Fibroblast of skin of left quadriceps (primary cell): ENCODE data around the gene TMEM255B.

Source experiments
- DNase-seq, 2 experiments: peaks; one replicate each; pipeline ENCODE4 v3.0.0-alpha.2; 2013; ENCODE audit warnings: low read depth in 2 of 2

Gene TMEM255B

GRCh38 chr13:113803409-113804016, 44.5 kb downstream of the TMEM255B start:
- DNase-seq = no peak

- peak; percentile 13 to 30 for DNase-seq
Observed at GRCh38 chr13:113804017-113804702, 45.1 kb downstream of the TMEM255B start.

GRCh38 chr13:113804703-113805430, 45.8 kb downstream of the TMEM255B start:
- no peak for DNase-seq

GRCh38 chr13:113805431-113806103, 46.5 kb downstream of the TMEM255B start:
- no peak for DNase-seq

- DNase-seq = no peak
Observed at GRCh38 chr13:113806104-113806471, 47.1 kb downstream of the TMEM255B start.

GRCh38 chr13:113806526-113806925, 47.5 kb downstream of the TMEM255B start:
- no peak for DNase-seq

- DNase-seq = no peak
Observed at GRCh38 chr13:113808058-113808834, 49.2 kb downstream of the TMEM255B start.

GRCh38 chr13:113809934-113810333, 50.9 kb downstream of the TMEM255B start:
- no peak for DNase-seq

GRCh38 chr13:113810640-113811039, 51.6 kb downstream of the TMEM255B start:
- DNase-seq = no peak

- DNase-seq = no peak
Observed at GRCh38 chr13:113811081-113811928, 52.3 kb downstream of the TMEM255B start.

- no peak for DNase-seq
Observed at GRCh38 chr13:113812178-113813040, 53.4 kb downstream of the TMEM255B start.

GRCh38 chr13:113813070-113813748, 54.2 kb downstream of the TMEM255B start:
- DNase-seq = no peak

GRCh38 chr13:113813749-113814434, 54.9 kb downstream of the TMEM255B start:
- no peak for DNase-seq

GRCh38 chr13:113814435-113814821, 55.4 kb downstream of the TMEM255B start:
- no peak for DNase-seq

- no peak for DNase-seq
Observed at GRCh38 chr13:113815151-113816058, 56.4 kb downstream of the TMEM255B start.

GRCh38 chr13:113816254-113816929, 57.4 kb downstream of the TMEM255B start:
- no peak for DNase-seq
